Dermis microvascular lymphatic vessel endothelial cell (primary cell): Measurements from ENCODE around the gene AKIRIN1. TPM values are rescaled to one million over a fixed set of nuclear protein-coding genes. Genes with fewer than 3 reads are reported as not detected.
"Not testable (repeated sequence)": the region's sequence is repeated elsewhere in the genome, so short reads cannot be mapped to it uniquely, and the experiment has no call there.

Source experiments
- DNase-seq, 2 donors: peaks; one replicate each; pipeline versions ENCODE4 v3.0.0 to v3.0.0-alpha.2; 2010; ENCODE audit warnings: low read depth in 2 of 2
- total RNA-seq: library from RNA; depleted of rRNA; stranded (reverse); fragments of >200 nt; gene quantifications from 2 replicates; pipeline ENCODE4 v1.2.1, GENCODE V29; 2014

Gene AKIRIN1
- total RNA-seq, 1 donor from 2014 or later, result 31.7 TPM

DNA sequence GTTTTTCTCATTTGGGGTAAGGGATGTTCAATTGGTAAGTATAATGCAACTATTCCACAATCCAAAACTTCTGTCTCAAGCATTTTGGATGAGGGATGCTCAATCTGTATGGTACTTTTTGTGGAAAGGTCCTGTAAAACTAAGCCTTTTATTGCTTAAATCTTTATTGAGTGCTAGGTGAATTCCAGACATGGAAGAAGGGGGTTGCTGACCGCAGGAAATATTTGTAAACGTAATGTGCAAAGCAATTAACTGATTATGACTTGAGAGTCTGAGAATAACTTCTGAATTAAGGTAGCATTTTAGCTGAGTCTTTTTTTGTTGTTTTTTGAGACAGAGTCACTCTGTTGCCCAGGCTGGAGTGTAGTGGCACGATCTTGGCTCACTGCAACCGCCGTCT is 3.1 kb downstream of the AKIRIN1 start:
- DNase-seq, result no peak

- no peak for DNase-seq
Measured at GRCh38 chr1:38997034-38997900, 6.2 kb downstream of the AKIRIN1 start.

DNA sequence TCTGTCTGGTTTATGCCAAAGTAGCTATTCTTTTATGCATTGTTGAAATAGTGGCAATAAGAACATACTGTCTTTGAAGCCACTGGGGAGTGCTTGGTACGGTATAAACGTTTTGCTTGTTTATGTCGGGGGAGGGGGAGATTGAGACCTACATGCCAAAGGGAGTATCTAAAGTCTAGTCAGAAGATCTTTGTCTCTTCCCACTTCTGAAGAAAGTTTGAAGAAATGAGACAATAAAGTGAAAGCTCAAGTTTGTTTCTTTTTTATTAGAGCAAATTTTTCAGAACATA is 6.8 kb downstream of the AKIRIN1 start:
- DNase-seq, result no peak

DNA sequence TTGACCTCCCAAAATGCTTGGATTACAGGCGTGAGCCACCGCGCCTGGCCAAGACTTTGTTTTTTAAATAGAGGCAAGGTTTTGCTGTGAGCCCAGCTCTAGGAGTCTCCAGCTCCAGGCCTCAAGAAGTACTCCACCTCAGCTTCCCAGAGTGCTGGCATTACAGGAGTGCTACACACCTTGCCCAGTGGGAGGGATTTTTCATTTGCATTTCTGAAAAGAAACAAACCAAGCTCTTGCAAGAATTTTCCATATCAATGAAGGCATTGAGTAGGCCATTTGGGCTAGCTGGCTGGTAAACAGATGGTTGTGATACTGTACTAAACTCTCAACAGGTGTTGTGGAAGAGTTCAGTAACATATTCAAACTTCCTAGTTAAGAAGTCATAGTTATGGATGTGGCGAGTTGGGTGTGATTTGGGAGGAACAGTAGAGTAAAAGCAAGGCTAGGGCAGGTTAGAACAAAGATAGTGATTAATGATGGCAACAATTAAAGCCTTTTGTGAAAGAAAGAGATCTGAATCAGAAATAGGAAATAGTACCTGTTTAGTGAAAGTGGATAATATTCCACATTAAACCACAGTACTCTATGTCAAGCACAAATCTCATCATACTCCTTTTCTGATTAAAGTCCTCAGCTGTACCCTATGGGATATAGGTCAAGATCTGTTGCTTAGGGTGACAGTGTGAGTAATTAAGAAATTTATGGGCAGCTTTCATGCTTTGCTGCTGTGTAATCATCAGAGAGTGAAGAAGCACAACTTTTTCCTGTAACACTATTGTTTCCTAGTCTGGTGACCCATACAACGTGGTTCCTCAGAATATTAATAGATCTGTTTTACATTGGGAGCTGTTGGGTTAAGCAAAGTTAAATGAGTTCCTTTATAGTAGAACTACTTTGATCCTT is 10.7 kb downstream of the AKIRIN1 start:
- DNase-seq, result no peak

- DNase-seq, result no peak
Measured at GRCh38 chr1:39003281-39003680, 12.2 kb downstream of the AKIRIN1 start.

DNA sequence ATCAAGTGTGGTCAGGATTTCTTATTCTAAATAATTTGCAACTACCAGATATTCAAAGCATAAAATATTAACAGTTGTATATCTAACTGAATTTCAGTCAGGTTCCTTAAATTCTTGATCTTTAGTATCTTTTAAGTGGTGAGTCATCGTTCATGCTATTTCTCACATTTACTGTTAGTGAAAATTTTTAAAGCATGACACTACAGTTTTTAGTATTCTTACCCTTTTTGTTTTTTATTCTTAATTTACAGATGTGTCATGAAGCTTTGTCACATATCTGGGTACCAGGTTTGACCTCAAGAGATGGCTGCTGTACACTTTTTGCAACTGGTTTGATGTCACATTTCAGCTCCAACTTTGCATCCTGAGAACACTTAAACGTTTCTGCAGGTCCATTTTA is 12.7 kb downstream of the AKIRIN1 start:
- DNase-seq, result no peak

DNA sequence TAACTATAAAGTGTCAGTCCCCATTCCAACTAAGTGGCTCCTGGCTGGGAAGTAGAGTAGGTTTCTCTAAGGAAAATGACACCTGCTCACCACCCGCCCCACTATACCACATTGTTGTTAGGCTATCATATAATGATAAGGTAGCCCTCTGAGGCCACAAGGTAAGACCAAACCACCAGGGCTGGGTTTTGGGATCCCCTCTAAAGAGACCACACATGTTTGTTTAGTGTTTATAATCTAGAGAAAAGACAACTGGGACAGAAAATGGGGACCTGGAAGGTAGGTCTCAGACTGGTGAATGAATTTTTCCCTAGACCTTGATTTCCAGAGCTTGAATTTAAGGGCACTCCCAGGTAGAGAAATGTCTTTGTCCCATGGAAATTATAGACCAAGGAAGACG is 15.2 kb downstream of the AKIRIN1 start:
- no peak for DNase-seq

GRCh38 chr1:39006726-39007645 is 15.9 kb downstream of the AKIRIN1 start:
- no peak for DNase-seq

DNA sequence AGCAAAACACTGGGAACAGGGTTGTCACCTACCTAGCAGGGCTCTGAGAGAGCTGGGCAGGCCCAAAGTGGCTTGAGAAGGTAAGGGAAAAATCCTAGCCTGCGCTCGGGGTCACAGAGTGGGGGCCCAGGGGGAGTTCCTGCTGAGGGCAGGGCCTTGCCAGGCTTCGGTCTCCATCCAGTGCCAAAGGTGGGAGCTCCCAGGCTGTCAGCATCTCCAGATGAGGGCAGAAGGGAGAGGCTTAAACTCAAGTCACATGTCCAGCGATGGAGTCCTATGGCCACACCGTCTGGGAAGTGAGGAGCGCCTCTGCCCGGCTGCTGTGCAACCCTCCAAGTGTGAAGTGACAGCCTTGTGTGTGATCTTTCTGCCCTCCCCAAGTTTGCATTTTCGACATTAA is 23.9 kb downstream of the AKIRIN1 start:
- DNase-seq, result not testable (repeated sequence)

GRCh38 chr1:39016604-39017171 is 25.6 kb downstream of the AKIRIN1 start:
- DNase-seq, result no peak

DNA sequence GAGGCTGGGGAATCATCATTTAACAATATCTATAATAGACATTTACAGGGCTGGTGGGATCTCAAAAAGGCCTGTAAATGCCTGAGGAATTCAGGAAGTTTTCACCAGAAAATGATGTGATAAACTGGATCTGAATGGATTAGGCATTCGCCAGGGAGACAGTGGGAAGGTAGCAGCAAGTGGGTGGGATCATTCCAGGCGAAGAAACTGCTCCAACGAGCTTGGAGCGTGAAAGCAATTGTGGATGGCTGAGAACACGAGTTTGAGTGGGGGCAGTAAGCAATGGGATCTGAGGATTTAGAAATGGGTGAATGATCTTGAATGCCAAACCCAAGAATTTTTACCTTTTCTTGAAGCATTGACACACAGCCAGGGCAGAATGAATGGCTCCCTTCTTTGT is 26.2 kb downstream of the AKIRIN1 start:
- no peak for DNase-seq

- not testable (repeated sequence) for DNase-seq
Measured at GRCh38 chr1:39020494-39020893, 29.4 kb downstream of the AKIRIN1 start.

- DNase-seq, result no peak
Measured at GRCh38 chr1:39021426-39021825, 30.4 kb downstream of the AKIRIN1 start.

- no peak for DNase-seq
Measured at GRCh38 chr1:39023140-39023539, 32.1 kb downstream of the AKIRIN1 start.

DNA sequence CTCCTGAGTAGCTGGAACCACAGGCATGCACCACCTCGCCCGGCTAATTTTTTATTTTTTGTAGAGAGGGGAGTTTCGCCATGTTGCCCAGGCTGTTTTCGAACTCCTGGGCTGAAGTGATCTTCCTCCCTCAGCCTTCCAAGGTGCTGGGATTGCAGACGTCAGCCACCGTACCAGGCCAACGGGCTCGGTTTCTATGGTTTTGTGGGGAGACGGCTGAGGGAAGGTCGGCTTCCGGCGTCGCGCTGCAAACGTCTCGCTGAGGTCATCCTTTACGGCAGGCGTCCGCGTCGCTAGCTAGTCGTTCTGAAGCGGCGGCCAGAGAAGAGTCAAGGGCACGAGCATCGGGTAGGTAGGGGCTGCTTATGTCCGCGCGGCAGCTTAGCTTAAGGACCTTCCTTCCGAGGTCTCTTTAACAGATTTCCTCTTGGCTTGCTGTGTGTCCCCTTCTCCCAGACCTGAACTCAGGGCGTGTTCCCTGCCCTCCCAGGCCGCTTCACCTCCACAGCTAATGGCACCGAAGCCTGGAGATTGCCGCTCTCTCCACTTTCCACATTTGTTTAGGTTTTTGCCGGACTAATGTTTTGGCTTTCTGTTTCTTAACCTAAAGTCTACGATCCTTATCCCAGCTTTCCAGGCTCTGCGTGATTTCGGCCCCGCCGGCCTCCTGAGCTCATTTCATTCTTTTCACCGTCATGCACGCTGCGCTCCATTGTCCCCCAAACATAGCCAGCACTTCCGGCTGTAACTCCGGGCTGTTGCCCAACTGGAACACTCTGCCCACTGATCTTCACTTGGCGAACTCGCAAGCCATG is 35.2 kb downstream of the AKIRIN1 start, which contains the start of gene NDUFS5:
Gene NDUFS5, plus strand, starts transcription at position 300 of the 815 bp plus-strand sequence. CDS start 2,375 bp downstream, outside the sequence.
- DNase-seq, result peak; percentile 76 to 88

- DNase-seq, result no peak
Measured at GRCh38 chr1:39026866-39027507, 35.9 kb downstream of the AKIRIN1 start.

GRCh38 chr1:39034114-39034654 is 43.1 kb downstream of the AKIRIN1 start:
- no peak for DNase-seq

- no peak for DNase-seq
Measured at GRCh38 chr1:39036678-39037077, 45.6 kb downstream of the AKIRIN1 start.

DNA sequence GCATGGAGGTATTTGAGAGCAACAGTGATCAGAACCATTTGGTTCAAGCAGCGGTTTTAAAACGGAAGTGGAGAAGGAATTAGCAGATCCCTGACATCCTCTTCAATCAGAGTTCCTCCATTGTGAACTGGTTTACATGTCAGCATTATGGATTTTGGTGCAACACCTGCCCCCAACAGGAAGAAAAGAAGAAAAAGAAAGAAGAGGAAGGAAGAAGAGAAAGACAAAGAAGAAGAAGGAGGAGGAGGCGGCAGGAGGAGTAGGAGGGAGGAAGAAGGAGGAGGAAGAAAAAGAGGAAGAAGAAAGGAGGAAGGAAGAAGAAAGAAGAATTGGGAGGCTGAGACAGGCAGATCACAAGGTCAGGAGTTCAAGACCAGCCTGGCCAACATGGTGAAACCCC is 52.4 kb downstream of the AKIRIN1 start:
- DNase-seq, result no peak
